H1 (cell line): ENCODE data around the gene SOHLH2. TPM values are rescaled to one million over a fixed set of nuclear protein-coding genes. Genes with fewer than 3 reads are reported as not detected.

ENCODE experiments used
- CTCF ChIA-PET: fragments of 300-600 bp; sonication (Branson Sonifier 250); formaldehyde crosslinking; loops from one replicate; lab custom pipeline; 2021; ENCODE audit not compliant: partially characterized antibody; lab: Charles Lee
- POLR2A ChIA-PET: fragments of 300-600 bp; sonication (Branson Sonifier 250); formaldehyde crosslinking; loops from one replicate; lab custom pipeline; 2021; ENCODE audit warnings: inconsistent platforms; ENCODE audit not compliant: partially characterized antibody; lab: Charles Lee
- DNase-seq, 2 experiments: peaks; one replicate each; pipeline versions ENCODE4 v3.0.0 to v3.0.0-alpha.2; 2010 to 2022; ENCODE audit warnings: low spot score in 2 of 2, low read depth in 1 of 2, mixed read lengths in 1 of 2
- FAIRE-seq: peaks from 2 replicates; lab custom pipeline; 2011; peaks lifted over from hg19 to GRCh38; lab: Jason Lieb, UNC
- H2AFZ ChIP-seq: 2 replicates; pipeline ENCODE4 v1.8.1; 2012; ENCODE audit warnings: low read length, inconsistent platforms
- H2AK5ac ChIP-seq: 2 replicates; pipeline ENCODE4 v1.6.1; 2013; ENCODE audit warnings: low read depth, low read length
- H2BK120ac ChIP-seq: replicated peaks from 2 replicates; pipeline ENCODE3; 2013; ENCODE audit warnings: low read depth, low read length, inconsistent platforms
- H2BK12ac ChIP-seq: 2 replicates; pipeline ENCODE4 v1.6.1; 2013; ENCODE audit warnings: low read depth, low read length
- H2BK15ac ChIP-seq: 2 replicates; pipeline ENCODE4 v1.6.1; 2013; ENCODE audit warnings: low read length
- H2BK20ac ChIP-seq: 2 replicates; pipeline ENCODE4 v1.6.1; 2013; ENCODE audit warnings: low read length
- H2BK5ac ChIP-seq: 2 replicates; pipeline ENCODE4 v1.6.1; 2013; ENCODE audit warnings: low read depth, low read length
- H3K14ac ChIP-seq: 2 replicates; pipeline ENCODE4 v1.6.1; 2013; ENCODE audit warnings: inconsistent platforms; ENCODE audit not compliant: insufficient read length
- H3K18ac ChIP-seq: 2 replicates; pipeline ENCODE4 v1.6.1; 2013; ENCODE audit warnings: low read length; ENCODE audit errors: extremely low read depth
- H3K23ac ChIP-seq: 2 replicates; pipeline ENCODE4 v1.6.1; 2013; ENCODE audit warnings: inconsistent platforms; ENCODE audit not compliant: insufficient read length
- H3K23me2 ChIP-seq: 2 replicates; pipeline ENCODE4 v1.6.1; 2013; ENCODE audit warnings: low read depth, low read length
- H3K27ac ChIP-seq: 2 replicates; pipeline ENCODE4 v1.6.1; 2011; ENCODE audit warnings: low read depth, low read length, inconsistent platforms
- H3K27me3 ChIP-seq, 4 experiments: replicated peaks in 1 of 4; 1 replicate in 1 of 4; 2 replicates in 3 of 4; pipeline versions ENCODE4 v1.6.1 to v1.8.1; 2011 to 2013; ENCODE audit warnings: low read length in 3 of 4, mild to moderate bottlenecking in 3 of 4, inconsistent platforms in 2 of 4, mixed read lengths in 2 of 4, moderate library complexity in 1 of 4; ENCODE audit not compliant: control insufficient read depth in 3 of 4, insufficient read depth in 3 of 4; ENCODE audit errors: extremely low read depth in 1 of 4
- H3K36me3 ChIP-seq, 4 experiments: 2 replicates each; pipeline versions ENCODE4 v1.6.1 to v1.8.1; 2011 to 2013; ENCODE audit warnings: mild to moderate bottlenecking in 4 of 4, low read length in 3 of 4, moderate library complexity in 2 of 4, control low read depth in 1 of 4, inconsistent platforms in 1 of 4; ENCODE audit not compliant: insufficient read depth in 4 of 4, control insufficient read depth in 2 of 4
- H3K4ac ChIP-seq: replicated peaks from 2 replicates; pipeline ENCODE3; 2013; ENCODE audit warnings: low read length, low read depth, mixed read lengths, inconsistent platforms; ENCODE audit not compliant: insufficient read length
- H3K4me1 ChIP-seq, 4 experiments: replicated peaks in 1 of 4; 1 replicate in 1 of 4; 2 replicates in 3 of 4; pipeline versions ENCODE4 v1.6.1 to v1.8.1; 2011 to 2013; ENCODE audit warnings: low read length in 3 of 4, inconsistent platforms in 2 of 4, mixed read lengths in 1 of 4; ENCODE audit not compliant: insufficient read depth in 4 of 4, control insufficient read depth in 3 of 4
- H3K4me2 ChIP-seq, 2 experiments: 2 replicates each; pipeline versions ENCODE4 v1.6.1 to v1.8.1; 2011 to 2013; ENCODE audit warnings: low read depth in 2 of 2, low read length in 2 of 2, control low read depth in 1 of 2, inconsistent platforms in 1 of 2, mild to moderate bottlenecking in 1 of 2; ENCODE audit not compliant: insufficient read depth in 1 of 2
- H3K4me3 ChIP-seq, 4 experiments: fragments of 200-600, 300-600 bp in 1 of 4; sonication (generic), shearing (Covaris generic), sonication (Bioruptor Twin) in 1 of 4; 2 replicates each; pipeline versions ENCODE4 v1.5.1 to v1.8.1; 2011 to 2016; ENCODE audit warnings: low read length in 4 of 4, low read depth in 3 of 4, control low read depth in 2 of 4, inconsistent platforms in 2 of 4, mild to moderate bottlenecking in 2 of 4, mixed read lengths in 1 of 4, moderate library complexity in 1 of 4; ENCODE audit not compliant: insufficient read depth in 2 of 4; ENCODE audit errors: extremely low read depth in 1 of 4
- H3K56ac ChIP-seq: replicated peaks from 2 replicates; pipeline ENCODE3; 2013; ENCODE audit warnings: low read depth, mild to moderate bottlenecking, mixed read lengths, low read length, inconsistent platforms; ENCODE audit not compliant: insufficient read length
- H3K79me1 ChIP-seq: 2 replicates; pipeline ENCODE4 v1.6.1; 2013; ENCODE audit warnings: low read depth, low read length, control low read depth
- H3K79me2 ChIP-seq, 2 experiments: 2 replicates each; pipeline versions ENCODE4 v1.6.1 to v1.8.1; 2012 to 2013; ENCODE audit warnings: low read length in 2 of 2, mild to moderate bottlenecking in 2 of 2, inconsistent platforms in 1 of 2; ENCODE audit not compliant: insufficient read depth in 2 of 2, control insufficient read depth in 1 of 2
- H3K9ac ChIP-seq, 4 experiments: replicated peaks in 1 of 4; 1 replicate in 1 of 4; 2 replicates in 3 of 4; pipeline versions ENCODE4 v1.6.1 to v1.8.1; 2011 to 2013; ENCODE audit warnings: low read depth in 3 of 4, low read length in 3 of 4, control low read depth in 2 of 4, mild to moderate bottlenecking in 2 of 4, moderate library complexity in 2 of 4, inconsistent platforms in 1 of 4; ENCODE audit errors: extremely low read depth in 1 of 4
- H3K9me3 ChIP-seq, 2 experiments: 2 replicates each; pipeline versions ENCODE4 v1.6.1 to v1.8.1; 2012 to 2013; ENCODE audit warnings: mild to moderate bottlenecking in 2 of 2, moderate library complexity in 2 of 2, control low read depth in 1 of 2, inconsistent platforms in 1 of 2, low read depth in 1 of 2, low read length in 1 of 2, mixed read lengths in 1 of 2; ENCODE audit not compliant: insufficient read depth in 2 of 2
- H4K20me1 ChIP-seq, 2 experiments: replicated peaks in 1 of 2; 2 replicates each; pipeline versions ENCODE3 to v1.8.1; 2011 to 2013; ENCODE audit warnings: inconsistent platforms in 2 of 2, low read length in 2 of 2, mild to moderate bottlenecking in 1 of 2; ENCODE audit not compliant: insufficient read depth in 2 of 2, control insufficient read depth in 1 of 2
- H4K5ac ChIP-seq: 2 replicates; pipeline ENCODE4 v1.6.1; 2013; ENCODE audit warnings: low read length, low read depth, mixed read lengths, inconsistent platforms; ENCODE audit not compliant: insufficient read length
- H4K8ac ChIP-seq: 2 replicates; pipeline ENCODE4 v1.8.0; 2013; ENCODE audit warnings: mild to moderate bottlenecking, moderate library complexity, low read length, inconsistent platforms; ENCODE audit not compliant: insufficient read depth; ENCODE audit errors: extremely low read depth
- H4K91ac ChIP-seq: replicated peaks from 2 replicates; pipeline ENCODE3; 2013; ENCODE audit warnings: low read length, mixed read lengths, inconsistent platforms; ENCODE audit not compliant: insufficient read length
- EP300 ChIP-seq, 2 experiments: IDR thresholded peaks; 1 replicate in 1 of 2; 2 replicates in 1 of 2; pipeline ENCODE4 v1.6.1; 2011 to 2012; ENCODE audit warnings: low read depth in 2 of 2, low read length in 2 of 2, mild to moderate bottlenecking in 2 of 2, borderline replicate concordance in 1 of 2, inconsistent platforms in 1 of 2, moderate library complexity in 1 of 2
- JUND ChIP-seq: IDR thresholded peaks from 2 replicates; pipeline ENCODE4 v1.6.1; 2011; ENCODE audit warnings: mild to moderate bottlenecking, improper control_type of control experiment, low read length
- polyA plus RNA-seq, 7 experiments: library from polyadenylated mRNA; depleted of rRNA in 3 of 7; stranded (reverse) in 5 of 7; unstranded in 2 of 7; fragments of >200 nt in 5 of 7; fragments of 200-250 nt in 2 of 7; gene quantifications; 1 replicate in 5 of 7; 2 replicates in 1 of 7; 4 replicates in 1 of 7; pipeline versions ENCODE4 v1.2.1 to v1.2.3, GENCODE V29; 2011 to 2013; ENCODE audit warnings: missing spikeins in 2 of 7, mixed read lengths in 2 of 7
- total RNA-seq: library from RNA; stranded (reverse); fragmentation: NEBNext Ultra II Directional; extraction: Animal tissue kit (Norgen Biotek cat#: 25700); gene quantifications from 2 replicates; pipeline ENCODE4 v1.2.1, GENCODE V29; 2021

The SOHLH2 gene
- total and polyA plus RNA-seq, 2 of the 8 experiments (the other 6 are each of a cell fraction or from before 2014, with no cell fraction given), result 6.8 to 10.3 TPM

DNA sequence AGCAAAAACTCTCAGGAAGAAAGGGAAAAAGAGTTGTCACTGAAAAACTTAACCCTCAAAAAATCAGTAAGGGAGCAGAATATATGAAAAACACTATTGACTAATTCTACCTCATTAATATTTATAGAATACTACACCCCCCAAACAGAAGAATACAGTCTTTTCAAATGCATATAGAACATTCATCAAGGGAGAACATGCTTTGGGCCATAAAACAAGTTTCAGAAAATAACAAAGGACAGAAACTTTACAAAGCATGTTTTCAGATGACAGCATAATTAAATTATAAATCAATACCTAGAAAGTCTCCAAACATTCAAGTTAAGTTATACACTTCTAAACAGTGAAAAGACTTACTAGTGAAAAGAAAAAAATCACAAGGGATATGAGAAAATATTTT, 30.5 kb downstream of the SOHLH2 start:
- DNase-seq (no peak), FAIRE-seq (no peak)
- Histone ChIP-seq H2AK5ac (no peak overlapping the region), H3K9ac (no peak overlapping the region), H3K9me3 (no peaks in the 10 kb centered on the region), H3K14ac (no peak overlapping the region), H3K4me1 (no peaks in the 10 kb centered on the region), H3K27me3 (no peaks in the 10 kb centered on the region), H3K36me3 (peaks cover 0 to 3% (median 0%) of the 10 kb centered on the region in 4 experiments; a peak in 1 of 8 replicates), H3K18ac (no peak overlapping the region), H3K4me3 (no peak overlapping the region), H3K79me2 (no peaks in the 10 kb centered on the region), H2BK12ac (no peak overlapping the region), H2BK15ac (no peak overlapping the region), H3K4ac (no peak overlapping the region), H2BK120ac (no peak overlapping the region), H3K23me2 (no peaks in the 10 kb centered on the region), H4K91ac (no peak overlapping the region), H4K20me1 (no peaks in the 10 kb centered on the region)
- ChIA-PET POLR2A (no interaction called here), CTCF (interaction anchor here (0.9 kb wide), 1 partner anchor 30 kb away, joined by 3 read pairs; the partner anchor contains the start of gene SOHLH2)
- no peak for TF ChIP-seq EP300 (IDR thresholded peaks at IDR 0.05; ENCODE audit: borderline replicate concordance in 1 of 2, low read depth in 2 of 2, low read length in 2 of 2)
- TF ChIP-seq JUND, result no peak
- TF ChIP-seq, all 59 proteins: peak for 0
- H4K5ac ChIP-seq, result no peak overlapping the region
- H4K8ac ChIP-seq, result no peak overlapping the region
- H3K56ac ChIP-seq, result no peak overlapping the region
- H2BK20ac ChIP-seq, result no peak overlapping the region
- no peak overlapping the region for H3K23ac ChIP-seq
- no peak overlapping the region for H2BK5ac ChIP-seq
- H3K4me2 ChIP-seq, result no peak overlapping the region
- H3K79me1 ChIP-seq, result no peaks in the 10 kb centered on the region
- H3K27ac ChIP-seq, result no peak overlapping the region
- H2AFZ ChIP-seq, result no peak overlapping the region
